SK-N-SH (cell line): ENCODE data around the gene TET1. TPM values are rescaled to one million over a fixed set of nuclear protein-coding genes. Genes with fewer than 3 reads are reported as not detected.

ENCODE experiments used
- CTCF ChIA-PET: fragments of 300-600, 350-600 bp; formaldehyde crosslinking; extraction: SDS; loops from one replicate; lab custom pipeline; 2021; lab: Yijun Ruan, JAX
- POLR2A ChIA-PET: fragments of 350-600 bp; sonication (Branson Sonifier 250); formaldehyde crosslinking; extraction: SDS; loops from one replicate; lab custom pipeline; 2020; ENCODE audit warnings: antibody characterized with exemption, inconsistent platforms; lab: Yijun Ruan, JAX
- DNase-seq: peaks from one replicate; pipeline ENCODE4 v3.0.0; 2012
- H2AFZ ChIP-seq: fragments of 200-600 bp; sonication (generic); 2 replicates; pipeline ENCODE4 v1.8.1; 2016; ENCODE audit warnings: antibody characterized with exemption, mild to moderate bottlenecking, low read depth
- H3F3A ChIP-seq: fragments of 200-600 bp; sonication (generic); replicated peaks from 2 replicates; pipeline ENCODE3; 2016; ENCODE audit warnings: antibody characterized with exemption, mild to moderate bottlenecking; ENCODE audit not compliant: insufficient read depth
- H3K27ac ChIP-seq, 2 experiments: fragments of 200-500 bp in 1 of 2; fragments of 200-600 bp in 1 of 2; sonication (Bioruptor generic) in 1 of 2; sonication (generic), shearing (Covaris generic) in 1 of 2; 2 replicates each; pipeline versions ENCODE4 v1.5.1 to v1.6.1; 2014 to 2016; ENCODE audit warnings: low read depth in 2 of 2, inconsistent platforms in 1 of 2, low read length in 1 of 2, mild to moderate bottlenecking in 1 of 2, mixed read lengths in 1 of 2
- H3K27me3 ChIP-seq: fragments of 200-600 bp; sonication (generic), shearing (Covaris generic); 2 replicates; pipeline ENCODE4 v1.6.1; 2016; ENCODE audit warnings: mixed run types; ENCODE audit not compliant: insufficient read depth
- H3K36me3 ChIP-seq, 2 experiments: fragments of 200-500 bp in 1 of 2; fragments of 200-600 bp in 1 of 2; sonication (Bioruptor generic) in 1 of 2; sonication (generic) in 1 of 2; replicated peaks in 1 of 2; 2 replicates each; pipeline versions ENCODE3 to v1.5.1; 2014 to 2016; ENCODE audit warnings: low read length in 1 of 2, mild to moderate bottlenecking in 1 of 2; ENCODE audit not compliant: insufficient read depth in 2 of 2, control insufficient read depth in 1 of 2
- H3K4me1 ChIP-seq, 2 experiments: fragments of 200-500 bp in 1 of 2; fragments of 200-600 bp in 1 of 2; sonication (Bioruptor generic) in 1 of 2; sonication (generic), shearing (Covaris generic) in 1 of 2; 2 replicates each; pipeline versions ENCODE4 v1.5.1 to v1.6.1; 2014 to 2016; ENCODE audit warnings: low read depth in 1 of 2, low read length in 1 of 2, mixed run types in 1 of 2; ENCODE audit not compliant: insufficient read depth in 2 of 2, control insufficient read depth in 1 of 2
- H3K4me2 ChIP-seq: fragments of 200-600 bp; sonication (generic), shearing (Covaris generic); 2 replicates; pipeline ENCODE4 v1.6.1; 2017; ENCODE audit warnings: mixed run types
- H3K4me3 ChIP-seq, 2 experiments: fragments of 200-500 bp in 1 of 2; fragments of 200-600 bp in 1 of 2; sonication (Bioruptor generic) in 1 of 2; sonication (generic), shearing (Covaris generic) in 1 of 2; 2 replicates each; pipeline versions ENCODE4 v1.5.1 to v1.8.1; 2014 to 2016; ENCODE audit warnings: low read depth in 2 of 2, inconsistent platforms in 1 of 2, low read length in 1 of 2, mild to moderate bottlenecking in 1 of 2, mixed read lengths in 1 of 2, moderate library complexity in 1 of 2
- H3K79me2 ChIP-seq: fragments of 200-600 bp; sonication (generic); 2 replicates; pipeline ENCODE4 v1.8.1; 2017; ENCODE audit warnings: mild to moderate bottlenecking; ENCODE audit not compliant: insufficient read depth
- H3K9ac ChIP-seq: fragments of 200-600 bp; sonication (generic); 2 replicates; pipeline ENCODE4 v1.6.1; 2017; ENCODE audit warnings: mixed run types
- H3K9me2 ChIP-seq: fragments of 200-600 bp; sonication (generic); 2 replicates; pipeline ENCODE4 v1.6.1; 2017; ENCODE audit warnings: mixed run types
- H3K9me3 ChIP-seq: fragments of 200-600 bp; sonication (generic); 2 replicates; pipeline ENCODE4 v1.6.1; 2017; ENCODE audit warnings: mixed run types, mild to moderate bottlenecking, moderate library complexity
- H4K20me1 ChIP-seq: fragments of 200-600 bp; sonication (generic); 2 replicates; pipeline ENCODE4 v1.6.1; 2017; ENCODE audit warnings: mild to moderate bottlenecking, mixed run types; ENCODE audit not compliant: insufficient read depth
- CTCF ChIP-seq: fragments of 200-600 bp; sonication (generic); IDR thresholded peaks from 2 replicates; pipeline ENCODE4 v1.6.1; 2017; ENCODE audit warnings: antibody characterized with exemption, mild to moderate bottlenecking, moderate library complexity
- EP300 ChIP-seq, 2 experiments: IDR thresholded peaks; 2 replicates each; pipeline versions ENCODE4 v1.4.0 to v1.6.1; 2012; ENCODE audit warnings: borderline replicate concordance in 1 of 2, low read depth in 1 of 2, low read length in 1 of 2
- JUND ChIP-seq: IDR thresholded peaks from 2 replicates; pipeline ENCODE4 v1.4.0; 2012
- RAD21 ChIP-seq: IDR thresholded peaks from 2 replicates; pipeline ENCODE4 v1.6.1; 2012; ENCODE audit warnings: mild to moderate bottlenecking, low read length
- REST ChIP-seq: IDR thresholded peaks from 2 replicates; pipeline ENCODE4 v1.6.1; 2012; ENCODE audit warnings: mild to moderate bottlenecking, low read depth, low read length, moderate library complexity
- SMC3 ChIP-seq: IDR thresholded peaks from 2 replicates; pipeline ENCODE4 v1.6.1; 2012; ENCODE audit warnings: low read depth, low read length, improper control_type of control experiment
- TAF1 ChIP-seq: IDR thresholded peaks from 2 replicates; pipeline ENCODE4 v1.6.1; 2012; ENCODE audit warnings: low read depth, mild to moderate bottlenecking, low read length, moderate library complexity, borderline replicate concordance
- USF1 ChIP-seq: IDR thresholded peaks from 2 replicates; pipeline ENCODE4 v1.4.0; 2012; ENCODE audit warnings: low read depth, borderline replicate concordance
- YY1 ChIP-seq: IDR thresholded peaks from 2 replicates; pipeline ENCODE4 v1.4.0; 2012; ENCODE audit warnings: low read depth, mild to moderate bottlenecking
- ZBTB33 ChIP-seq: IDR thresholded peaks from 2 replicates; pipeline ENCODE4 v1.4.0; 2012; ENCODE audit warnings: low read depth, borderline replicate concordance
- WGBS: methylation state at CpG from one replicate; pipeline ENCODE4 v1.1.6; 2017; ENCODE audit warnings: low lambda C conversion rate; 5-methylcytosine and 5-hydroxymethylcytosine counted together
- polyA plus RNA-seq, 3 experiments: library from polyadenylated mRNA; depleted of rRNA; stranded (reverse); fragments of >200 nt; gene quantifications; 2 replicates each; pipeline ENCODE4 v1.2.3, GENCODE V29; 2012

The TET1 gene
- polyA plus RNA-seq, 1 of the 3 experiments (the other 2 are of a cell fraction), result 0.38 TPM

- H4K20me1 ChIP-seq, result no peaks in the 10 kb centered on the region
- H3F3A ChIP-seq, result peaks cover 10% of the 10 kb centered on the region
- no peak overlapping the region for H3K4me3 ChIP-seq
- H3K27me3 ChIP-seq, result no peaks in the 10 kb centered on the region
- H3K9ac ChIP-seq, result no peak overlapping the region
- H3K4me1 ChIP-seq, result no peaks in the 10 kb centered on the region
- TF ChIP-seq ZBTB33 (no peak), SMC3 (no peak), YY1 (no peak), CTCF (no peak), USF1 (no peak), EP300 (IDR thresholded peaks at IDR 0.05; ENCODE audit: borderline replicate concordance in 1 of 2, low read depth in 1 of 2, low read length in 1 of 2) (no peak), JUND (no peak), RAD21 (no peak), TAF1 (no peak), REST (no peak)
- 100% methylated on average over 1 of the region's 1 CpG for WGBS
- H3K4me2 ChIP-seq, result no peak overlapping the region
- H3K36me3 ChIP-seq, result peaks cover 26% of the 10 kb centered on the region in 2 experiments
- no peaks in the 10 kb centered on the region for H3K9me3 ChIP-seq
- DNase-seq, result no peak
- H3K79me2 ChIP-seq, result no peaks in the 10 kb centered on the region
- H3K9me2 ChIP-seq, result no peaks in the 10 kb centered on the region
- no peak overlapping the region for H3K27ac ChIP-seq
- ChIA-PET POLR2A (no interaction called here), CTCF (no interaction called here)
- H2AFZ ChIP-seq, result no peak overlapping the region
These were observed 135.9 kb downstream of the TET1 start for GRCh38 chr10:68696018-68696417.
